ENCODE measurements around the gene HERC4. TPM values are rescaled to one million over a fixed set of nuclear protein-coding genes. Genes with fewer than 3 reads are reported as not detected.

Gene HERC4
- 32.3 TPM for polyA plus RNA-seq (2012; ENCODE audit: missing spikeins)

GRCh38 chr10:68074775-68075549, at the start of gene HERC4:
TSS of gene HERC4 (minus strand) at chr10:68075283. CDS start at chr10:68073108, 2,175 bp downstream.
- DNase-seq (ENCODE audit: insufficient read length): peak; percentile 86
- TF ChIP-seq POLR2A (IDR thresholded peaks at IDR 0.05; ENCODE audit: low read depth, low read length) (peak; percentile 90), POLR2AphosphoS5 (IDR thresholded peaks at IDR 0.05; ENCODE audit: low read depth, low read length) (peak; percentile 86), TAF1 (IDR thresholded peaks at IDR 0.05; ENCODE audit: borderline replicate concordance, low read depth, low read length) (peak; percentile 66; the same call in 1 of the 2 replicates)
- FAIRE-seq: peak; percentile 98

- no peak for FAIRE-seq
- TF ChIP-seq POLR2AphosphoS5 (IDR thresholded peaks at IDR 0.05; ENCODE audit: low read depth, low read length): no peak
- no peak for TF ChIP-seq TAF1 (IDR thresholded peaks at IDR 0.05; ENCODE audit: borderline replicate concordance, low read depth, low read length)
- TF ChIP-seq POLR2A (IDR thresholded peaks at IDR 0.05; ENCODE audit: low read depth, low read length): no peak
Observed at GRCh38 chr10:68124718-68125117, 49.6 kb upstream of the HERC4 start.

GRCh38 chr10:68121852-68122251, 46.8 kb upstream of the HERC4 start:
- no peak for FAIRE-seq
- no peak for DNase-seq (ENCODE audit: insufficient read length)
- no peak for TF ChIP-seq POLR2A (IDR thresholded peaks at IDR 0.05; ENCODE audit: low read depth, low read length)
- no peak for TF ChIP-seq TAF1 (IDR thresholded peaks at IDR 0.05; ENCODE audit: borderline replicate concordance, low read depth, low read length)
- no peak for TF ChIP-seq POLR2AphosphoS5 (IDR thresholded peaks at IDR 0.05; ENCODE audit: low read depth, low read length)

More at GRCh38 chr10:68124718-68125117, 49.6 kb upstream of the HERC4 start:
- DNase-seq (ENCODE audit: insufficient read length): no peak

- FAIRE-seq (no peak), DNase-seq (ENCODE audit: insufficient read length) (no peak)
- TF ChIP-seq POLR2AphosphoS5 (IDR thresholded peaks at IDR 0.05; ENCODE audit: low read depth, low read length) (no peak), TAF1 (IDR thresholded peaks at IDR 0.05; ENCODE audit: borderline replicate concordance, low read depth, low read length) (no peak), POLR2A (IDR thresholded peaks at IDR 0.05; ENCODE audit: low read depth, low read length) (no peak)
Observed at GRCh38 chr10:68121020-68121743, 46.1 kb upstream of the HERC4 start.

- FAIRE-seq: no peak
- TF ChIP-seq TAF1 (IDR thresholded peaks at IDR 0.05; ENCODE audit: borderline replicate concordance, low read depth, low read length) (no peak), POLR2AphosphoS5 (IDR thresholded peaks at IDR 0.05; ENCODE audit: low read depth, low read length) (no peak), POLR2A (IDR thresholded peaks at IDR 0.05; ENCODE audit: low read depth, low read length) (no peak)
- no peak for DNase-seq (ENCODE audit: insufficient read length)
Observed at GRCh38 chr10:68118657-68119056, 43.6 kb upstream of the HERC4 start.

- TF ChIP-seq TAF1 (IDR thresholded peaks at IDR 0.05; ENCODE audit: borderline replicate concordance, low read depth, low read length) (no peak), POLR2AphosphoS5 (IDR thresholded peaks at IDR 0.05; ENCODE audit: low read depth, low read length) (no peak), POLR2A (IDR thresholded peaks at IDR 0.05; ENCODE audit: low read depth, low read length) (no peak)
- DNase-seq (ENCODE audit: insufficient read length) (no peak), FAIRE-seq (no peak)
Observed at GRCh38 chr10:68112837-68113236, 37.8 kb upstream of the HERC4 start.

- no peak for TF ChIP-seq POLR2AphosphoS5 (IDR thresholded peaks at IDR 0.05; ENCODE audit: low read depth, low read length)
- TF ChIP-seq TAF1 (IDR thresholded peaks at IDR 0.05; ENCODE audit: borderline replicate concordance, low read depth, low read length): no peak
- no peak for TF ChIP-seq POLR2A (IDR thresholded peaks at IDR 0.05; ENCODE audit: low read depth, low read length)
Observed at GRCh38 chr10:68111584-68111983, 36.5 kb upstream of the HERC4 start.

GRCh38 chr10:68110027-68110426, 34.9 kb upstream of the HERC4 start:
- no peak for FAIRE-seq
- TF ChIP-seq POLR2A (IDR thresholded peaks at IDR 0.05; ENCODE audit: low read depth, low read length) (no peak), TAF1 (IDR thresholded peaks at IDR 0.05; ENCODE audit: borderline replicate concordance, low read depth, low read length) (no peak), POLR2AphosphoS5 (IDR thresholded peaks at IDR 0.05; ENCODE audit: low read depth, low read length) (no peak)
- DNase-seq (ENCODE audit: insufficient read length): no peak

More at GRCh38 chr10:68111584-68111983, 36.5 kb upstream of the HERC4 start:
- DNase-seq (ENCODE audit: insufficient read length): no peak
- no peak for FAIRE-seq

- FAIRE-seq (no peak), DNase-seq (ENCODE audit: insufficient read length) (no peak)
- TF ChIP-seq TAF1 (IDR thresholded peaks at IDR 0.05; ENCODE audit: borderline replicate concordance, low read depth, low read length) (no peak), POLR2A (IDR thresholded peaks at IDR 0.05; ENCODE audit: low read depth, low read length) (no peak), POLR2AphosphoS5 (IDR thresholded peaks at IDR 0.05; ENCODE audit: low read depth, low read length) (no peak)
Observed at GRCh38 chr10:68109331-68109730, 34.2 kb upstream of the HERC4 start, which contains the start of gene MYPN. TSS of gene MYPN (plus strand) at chr10:68109488. CDS start at chr10:68121439, 11,951 bp downstream.

- FAIRE-seq (no peak), DNase-seq (ENCODE audit: insufficient read length) (no peak)
- no peak for TF ChIP-seq TAF1 (IDR thresholded peaks at IDR 0.05; ENCODE audit: borderline replicate concordance, low read depth, low read length)
- TF ChIP-seq POLR2A (IDR thresholded peaks at IDR 0.05; ENCODE audit: low read depth, low read length): no peak
- no peak for TF ChIP-seq POLR2AphosphoS5 (IDR thresholded peaks at IDR 0.05; ENCODE audit: low read depth, low read length)
Observed at GRCh38 chr10:68108653-68109052, 33.6 kb upstream of the HERC4 start.

- DNase-seq (ENCODE audit: insufficient read length): no peak
- TF ChIP-seq POLR2AphosphoS5 (IDR thresholded peaks at IDR 0.05; ENCODE audit: low read depth, low read length): no peak
- no peak for TF ChIP-seq POLR2A (IDR thresholded peaks at IDR 0.05; ENCODE audit: low read depth, low read length)
- TF ChIP-seq TAF1 (IDR thresholded peaks at IDR 0.05; ENCODE audit: borderline replicate concordance, low read depth, low read length): no peak
- FAIRE-seq: no peak
Observed at GRCh38 chr10:68108051-68108450, 33.0 kb upstream of the HERC4 start.

All from GM12892 (cell line).